Measurements from ENCODE around the gene RCCD1.
"Not testable (repeated sequence)": the region's sequence is repeated elsewhere in the genome, so short reads cannot be mapped to it uniquely, and the experiment has no call there.

Gene RCCD1

GRCh38 chr15:90918034-90918788 is 36.5 kb upstream of the RCCD1 start:
- no peak for DNase-seq (ENCODE audit: low read depth)

GRCh38 chr15:90918835-90919234 is 35.8 kb upstream of the RCCD1 start:
- no peak for DNase-seq (ENCODE audit: low read depth)

DNA sequence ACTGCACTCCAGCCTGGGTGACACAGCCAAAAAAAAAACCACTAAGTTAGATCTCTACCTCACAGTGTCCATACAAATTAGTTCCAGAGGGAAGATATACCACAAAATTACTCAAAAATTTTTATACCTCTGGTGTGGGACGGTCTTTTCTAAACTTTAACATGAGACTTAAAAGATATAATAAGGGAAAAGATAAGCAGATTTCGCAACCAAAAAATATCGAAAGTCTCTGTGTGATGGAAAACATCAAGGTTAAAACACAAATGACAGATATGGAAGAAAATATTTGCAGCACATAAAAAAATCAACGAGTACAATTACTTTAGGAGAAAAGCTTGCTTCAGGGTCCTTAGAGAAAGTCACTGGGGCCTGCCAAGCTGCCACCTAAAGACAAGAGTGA is 32.8 kb upstream of the RCCD1 start:
- DNase-seq (ENCODE audit: low read depth), result no peak

DNA sequence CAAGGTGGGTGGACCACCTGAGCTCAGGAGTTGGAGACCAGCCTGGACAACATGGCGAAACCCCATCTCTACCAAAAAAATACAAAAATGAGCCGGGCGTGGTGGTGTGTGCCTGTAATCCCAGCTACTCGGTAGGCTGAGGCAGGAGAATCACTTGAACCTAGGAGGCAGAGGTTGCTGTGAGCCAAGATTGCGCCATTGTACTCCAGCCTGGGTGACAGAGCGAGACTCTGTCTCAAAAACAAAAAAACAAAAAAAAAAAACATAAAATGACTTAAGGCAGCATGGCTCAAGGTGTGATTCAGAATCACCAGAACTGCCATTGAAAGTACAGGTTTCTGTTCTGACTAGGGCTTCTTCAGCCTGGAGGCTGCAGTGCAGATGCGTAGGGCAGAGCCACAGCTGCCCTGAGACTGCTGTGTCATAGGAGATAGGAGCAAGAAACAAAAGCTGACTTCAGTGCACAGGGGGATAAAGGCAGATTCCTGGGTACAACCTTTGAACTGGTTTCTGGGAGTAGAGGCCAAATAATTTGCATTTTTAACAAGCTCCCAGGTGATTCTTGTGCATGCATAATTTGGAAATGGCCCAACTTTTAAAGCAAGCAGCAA is 31.9 kb upstream of the RCCD1 start:
- DNase-seq (ENCODE audit: low read depth), result not testable (repeated sequence)

- no peak for DNase-seq (ENCODE audit: low read depth)
Observed at GRCh38 chr15:90924375-90924774, 30.3 kb upstream of the RCCD1 start.

GRCh38 chr15:90926766-90927165 is 27.9 kb upstream of the RCCD1 start:
- not testable (repeated sequence) for DNase-seq (ENCODE audit: low read depth)

GRCh38 chr15:90928106-90928505 is 26.6 kb upstream of the RCCD1 start:
- DNase-seq (ENCODE audit: low read depth), result not testable (repeated sequence)

DNA sequence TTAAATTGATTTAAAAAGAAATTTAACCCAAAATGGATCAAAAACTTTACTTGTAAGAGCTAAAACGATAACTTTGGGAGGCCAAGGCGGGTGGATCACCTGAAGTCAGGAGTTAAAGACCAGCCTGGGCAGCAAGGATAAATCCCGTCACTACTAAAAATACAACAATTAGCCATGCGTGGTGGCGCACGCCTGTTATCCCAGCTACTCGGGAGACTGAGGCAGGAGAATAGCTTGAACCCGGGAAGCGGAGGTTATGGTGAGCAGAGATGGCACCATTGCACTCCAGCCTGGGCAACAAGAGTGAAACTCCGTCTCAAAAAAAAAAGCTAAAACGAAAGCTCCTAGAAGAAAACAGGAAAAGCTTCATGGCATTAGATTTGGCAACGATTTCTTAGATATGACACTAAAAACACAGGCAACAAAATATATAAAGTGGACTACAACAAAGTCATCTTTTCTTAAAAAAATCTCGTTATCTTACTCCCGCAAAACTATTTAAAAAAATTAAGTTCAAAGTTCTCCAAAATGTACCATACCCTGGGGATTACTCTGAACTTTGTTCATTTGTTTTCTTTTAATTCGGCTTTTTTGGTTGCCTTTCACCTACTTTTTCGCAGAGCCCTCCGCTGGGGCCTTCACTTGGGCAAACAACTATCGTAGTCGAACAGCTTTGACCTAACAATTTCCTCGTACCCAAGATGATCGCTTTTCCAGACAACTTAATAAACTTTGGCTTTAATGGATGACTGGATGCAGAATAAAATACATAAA is 25.3 kb upstream of the RCCD1 start:
- no peak for DNase-seq (ENCODE audit: low read depth)

DNA sequence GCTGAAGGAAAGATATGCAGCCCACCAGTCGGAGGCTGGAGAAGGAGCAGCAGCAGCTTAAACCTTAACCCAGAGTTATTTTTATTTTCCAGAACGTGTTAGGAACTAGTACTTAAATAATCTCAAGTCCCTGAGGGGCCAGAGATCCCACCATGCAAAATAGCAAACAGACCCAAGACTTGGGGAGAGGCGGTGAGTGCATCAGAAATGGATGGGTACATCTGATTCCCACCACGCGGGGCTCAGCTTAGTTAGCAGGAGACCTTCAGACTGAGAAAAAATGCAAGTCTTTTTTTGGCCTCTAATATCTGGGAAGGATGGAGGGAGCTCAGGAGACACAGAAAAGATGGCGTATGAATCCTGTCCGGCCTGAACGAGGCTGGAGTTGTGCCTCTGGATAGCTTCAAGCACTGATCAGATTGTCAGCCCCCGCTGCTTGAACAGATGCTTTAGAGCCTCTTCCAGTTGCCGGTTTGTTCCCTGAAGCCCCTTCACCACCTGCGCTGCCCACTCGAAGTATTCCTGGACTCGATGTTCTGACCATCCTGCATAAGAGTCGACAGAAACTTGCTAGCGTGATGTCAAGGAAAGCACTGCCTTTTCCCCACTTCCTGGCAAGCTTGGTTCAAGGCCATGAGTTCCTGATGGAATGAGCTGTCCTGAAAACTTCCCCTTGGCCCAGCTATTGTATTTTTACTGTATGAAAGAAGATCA is 23.7 kb upstream of the RCCD1 start:
- DNase-seq (ENCODE audit: low read depth), result no peak

GRCh38 chr15:90931575-90931827 is 23.2 kb upstream of the RCCD1 start:
- DNase-seq (ENCODE audit: low read depth), result no peak

- DNase-seq (ENCODE audit: low read depth), result peak; percentile 72
Observed at GRCh38 chr15:90931828-90932659, 22.6 kb upstream of the RCCD1 start, which contains the start of gene HDDC3. HDDC3 (minus strand) TSS chr15:90932549; CDS start chr15:90932540, 9 bp downstream.

GRCh38 chr15:90932660-90932991 is 22.1 kb upstream of the RCCD1 start:
- no peak for DNase-seq (ENCODE audit: low read depth)

DNA sequence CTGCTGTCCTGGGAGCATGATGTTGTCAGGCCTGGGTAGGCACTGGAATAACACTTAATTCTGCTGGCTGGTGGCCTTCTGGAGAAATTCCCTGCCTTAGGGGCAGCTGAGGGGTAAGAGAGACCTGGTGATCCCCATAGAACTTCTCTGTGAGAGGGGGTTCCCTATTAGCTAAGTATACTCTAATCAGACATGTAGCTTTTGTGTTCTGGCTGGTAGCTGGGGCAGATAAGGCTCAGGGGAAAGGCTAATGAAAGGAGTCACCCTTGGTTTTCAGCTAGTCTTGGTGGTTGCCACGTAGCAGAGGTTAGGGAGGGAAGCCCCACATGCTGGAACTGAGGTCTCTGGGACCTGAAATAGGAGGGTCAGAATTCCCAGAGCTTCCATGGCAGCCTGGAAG is 21.4 kb upstream of the RCCD1 start:
- no peak for DNase-seq (ENCODE audit: low read depth)

GRCh38 chr15:90934256-90934948 is 20.3 kb upstream of the RCCD1 start:
- DNase-seq (ENCODE audit: low read depth), result peak; percentile 65

GRCh38 chr15:90934949-90935751 is 19.5 kb upstream of the RCCD1 start, which contains the start of gene UNC45A:
UNC45A (plus strand) TSS chr15:90935285; CDS start chr15:90935325, 40 bp downstream.
- peak; percentile 71 for DNase-seq (ENCODE audit: low read depth)

DNA sequence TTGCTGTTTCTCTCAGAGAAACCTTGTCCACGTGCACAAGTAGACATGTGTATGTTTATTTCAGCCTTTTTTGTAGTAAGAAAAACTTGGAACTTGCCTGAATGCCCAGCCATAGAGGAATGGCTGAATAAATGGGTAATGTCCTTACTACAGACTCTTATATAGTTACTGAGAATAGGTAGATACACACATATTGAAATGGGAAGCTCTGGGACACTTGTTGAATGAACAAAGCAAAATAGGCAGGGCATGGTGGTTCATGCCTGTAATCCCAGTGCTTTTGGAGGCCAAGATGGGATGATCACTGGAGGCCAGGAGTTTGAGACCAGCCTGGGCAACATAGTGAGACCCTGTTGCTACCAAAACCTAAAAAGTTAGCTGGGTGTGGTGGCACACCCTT is 17.9 kb upstream of the RCCD1 start:
- no peak for DNase-seq (ENCODE audit: low read depth)

DNA sequence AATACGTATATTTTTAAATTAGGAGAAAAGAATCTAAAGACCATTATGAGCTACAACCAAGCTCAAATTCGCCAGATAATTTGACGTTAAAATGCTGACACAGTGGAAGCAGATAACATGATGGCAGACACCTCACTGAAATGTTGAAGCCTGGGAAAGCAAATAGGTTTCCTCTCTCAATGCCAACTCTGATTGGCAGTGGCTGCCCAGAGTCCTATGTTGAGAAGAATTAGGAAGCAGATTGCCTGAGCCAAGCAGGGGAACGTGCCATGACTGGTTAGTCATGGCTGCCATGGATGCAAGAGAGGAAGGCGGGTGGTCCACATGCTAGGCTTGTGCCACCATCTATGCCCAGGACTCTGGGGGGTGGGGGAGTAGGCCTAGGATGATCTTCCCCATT is 16.4 kb upstream of the RCCD1 start:
- no peak for DNase-seq (ENCODE audit: low read depth)

DNA sequence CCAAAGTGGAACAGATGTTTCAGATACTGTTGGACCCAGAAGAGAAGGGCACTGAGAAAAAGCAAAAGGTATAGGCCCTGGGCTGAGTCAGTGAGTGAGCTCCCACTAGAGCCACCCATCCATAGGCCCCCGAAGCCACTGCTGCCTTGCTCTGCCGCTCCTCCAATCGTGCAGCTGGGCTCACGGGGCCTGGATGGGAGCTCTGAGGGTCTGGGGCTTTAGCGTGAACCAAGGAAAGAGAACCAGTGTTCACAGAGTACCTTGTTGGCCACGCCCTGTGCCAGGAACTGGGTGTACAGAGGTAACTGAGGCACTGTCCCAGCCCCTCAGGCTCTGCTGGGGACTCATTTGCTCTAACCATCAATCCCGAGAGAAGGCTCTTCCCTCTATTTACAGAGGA is 14.9 kb upstream of the RCCD1 start:
- no peak for DNase-seq (ENCODE audit: low read depth)

GRCh38 chr15:90941038-90941437 is 13.6 kb upstream of the RCCD1 start:
- DNase-seq (ENCODE audit: low read depth), result no peak

Data from HS-27A (cell line).